ENCODE results near the gene ANTXR1.

ANTXR1 gene

DNA sequence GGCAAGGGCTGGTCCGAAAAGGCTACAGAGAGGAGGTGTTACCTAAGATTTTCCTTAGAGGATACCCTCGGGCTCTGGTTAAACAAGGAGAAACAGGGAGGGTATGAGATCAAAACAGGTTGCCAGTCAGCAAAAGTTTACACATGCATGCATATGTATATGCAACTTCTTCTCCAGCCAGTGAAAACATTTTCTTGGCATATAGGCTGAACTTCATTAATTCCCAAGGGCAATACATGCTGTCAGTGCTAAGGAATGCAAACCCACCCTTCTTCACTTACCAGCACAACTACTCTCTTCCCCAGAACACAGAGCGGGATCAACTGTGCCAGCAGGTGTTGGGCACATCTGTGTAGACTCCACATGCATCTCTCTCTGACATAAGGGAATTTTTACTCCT is 198.1 kb downstream of the ANTXR1 start:
- no peaks in the 10 kb centered on the region for H3K4me1 Mint-ChIP-seq
- no peak overlapping the region for H3K4me3 Mint-ChIP-seq
- H3K27me3 Mint-ChIP-seq: peaks cover 2% of the 10 kb centered on the region

DNA sequence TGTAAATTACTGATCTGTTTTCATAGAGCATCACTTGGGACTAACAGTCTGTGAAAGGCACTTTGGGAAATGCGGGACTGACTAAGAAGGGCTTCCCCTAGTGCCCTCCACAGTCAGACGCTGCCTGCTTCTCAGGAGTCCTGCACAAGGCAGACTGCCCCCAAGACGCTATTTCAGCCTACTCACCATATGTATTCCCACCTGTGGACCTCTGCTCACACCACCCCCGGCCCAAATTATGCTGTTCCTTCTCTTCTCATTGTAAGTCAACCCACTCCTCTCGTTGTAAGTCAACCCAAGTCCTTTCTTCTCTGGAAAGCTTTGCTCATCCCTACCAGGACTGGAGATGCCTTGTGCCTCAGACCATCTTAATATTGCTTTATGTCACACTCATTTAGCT is 198.7 kb downstream of the ANTXR1 start:
- Mint-ChIP-seq H3K4me3 (no peak overlapping the region), H3K27me3 (peaks cover 2% of the 10 kb centered on the region), H3K9me3 (no peaks in the 10 kb centered on the region), H3K27ac (no peak overlapping the region), H3K4me1 (no peaks in the 10 kb centered on the region), H3K36me3 (no peaks in the 10 kb centered on the region)

More for the DNA sequence above, 198.1 kb downstream of the ANTXR1 start:
- no peak overlapping the region for H3K27ac Mint-ChIP-seq
- H3K9me3 Mint-ChIP-seq: no peaks in the 10 kb centered on the region
- no peaks in the 10 kb centered on the region for H3K36me3 Mint-ChIP-seq

- Mint-ChIP-seq H3K4me3 (no peak overlapping the region), H3K27me3 (peaks cover 4% of the 10 kb centered on the region), H3K36me3 (no peaks in the 10 kb centered on the region), H3K9me3 (no peaks in the 10 kb centered on the region), H3K4me1 (no peaks in the 10 kb centered on the region), H3K27ac (no peak overlapping the region)
These were observed 199.5 kb downstream of the ANTXR1 start for GRCh38 chr2:69212238-69213028.

- Mint-ChIP-seq H3K4me3 (no peak overlapping the region), H3K27me3 (peaks cover 4% of the 10 kb centered on the region), H3K27ac (no peak overlapping the region), H3K9me3 (no peaks in the 10 kb centered on the region), H3K4me1 (no peaks in the 10 kb centered on the region), H3K36me3 (no peaks in the 10 kb centered on the region)
These were observed 200.2 kb downstream of the ANTXR1 start for GRCh38 chr2:69213201-69213600.

DNA sequence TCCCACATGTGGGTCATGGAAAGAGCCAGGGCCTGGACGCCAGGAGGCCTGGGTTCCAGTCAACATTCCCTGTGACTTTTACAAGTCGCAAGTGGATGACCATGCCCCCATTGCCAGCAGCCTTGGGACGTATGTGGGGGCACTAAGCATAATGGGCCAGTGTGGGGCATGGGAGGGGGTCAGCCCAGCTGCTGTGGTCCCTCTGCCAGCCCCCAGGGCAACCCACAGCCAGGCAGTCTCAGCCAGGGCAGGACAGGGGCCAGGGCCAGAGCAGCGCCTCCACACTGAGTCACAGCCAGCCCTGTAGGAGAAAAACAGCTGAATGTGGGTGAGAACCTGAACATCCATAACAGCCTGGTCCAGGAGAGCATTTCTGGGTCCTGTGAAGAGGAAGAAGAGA is 200.8 kb downstream of the ANTXR1 start:
- no peaks in the 10 kb centered on the region for H3K9me3 Mint-ChIP-seq
- no peak overlapping the region for H3K27ac Mint-ChIP-seq
- H3K36me3 Mint-ChIP-seq: no peaks in the 10 kb centered on the region
- H3K4me1 Mint-ChIP-seq: no peaks in the 10 kb centered on the region
- H3K27me3 Mint-ChIP-seq: peaks cover 4% of the 10 kb centered on the region
- no peak overlapping the region for H3K4me3 Mint-ChIP-seq

DNA sequence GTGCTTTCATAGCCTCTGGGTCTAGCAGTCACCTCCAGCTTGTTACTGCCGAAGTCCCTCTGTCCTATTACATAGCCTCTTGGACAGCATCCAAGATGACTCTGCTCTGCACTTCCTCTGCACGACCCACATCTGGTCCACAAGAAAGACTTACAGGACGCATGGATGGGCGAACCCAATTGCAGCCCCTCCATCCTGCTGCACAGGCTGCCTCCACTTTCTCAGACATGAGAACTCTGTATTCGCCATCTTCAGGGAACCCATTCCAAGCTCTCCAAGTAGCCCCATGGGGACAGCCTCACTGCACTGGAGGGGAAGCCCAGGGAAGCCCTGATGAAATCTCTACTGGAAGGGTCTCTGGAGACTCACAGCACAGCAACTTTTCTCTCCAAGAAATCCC is 201.9 kb downstream of the ANTXR1 start:
- Mint-ChIP-seq H3K27me3 (peaks cover 4% of the 10 kb centered on the region), H3K36me3 (no peaks in the 10 kb centered on the region), H3K27ac (no peak overlapping the region), H3K9me3 (no peaks in the 10 kb centered on the region), H3K4me1 (no peaks in the 10 kb centered on the region), H3K4me3 (no peak overlapping the region)

DNA sequence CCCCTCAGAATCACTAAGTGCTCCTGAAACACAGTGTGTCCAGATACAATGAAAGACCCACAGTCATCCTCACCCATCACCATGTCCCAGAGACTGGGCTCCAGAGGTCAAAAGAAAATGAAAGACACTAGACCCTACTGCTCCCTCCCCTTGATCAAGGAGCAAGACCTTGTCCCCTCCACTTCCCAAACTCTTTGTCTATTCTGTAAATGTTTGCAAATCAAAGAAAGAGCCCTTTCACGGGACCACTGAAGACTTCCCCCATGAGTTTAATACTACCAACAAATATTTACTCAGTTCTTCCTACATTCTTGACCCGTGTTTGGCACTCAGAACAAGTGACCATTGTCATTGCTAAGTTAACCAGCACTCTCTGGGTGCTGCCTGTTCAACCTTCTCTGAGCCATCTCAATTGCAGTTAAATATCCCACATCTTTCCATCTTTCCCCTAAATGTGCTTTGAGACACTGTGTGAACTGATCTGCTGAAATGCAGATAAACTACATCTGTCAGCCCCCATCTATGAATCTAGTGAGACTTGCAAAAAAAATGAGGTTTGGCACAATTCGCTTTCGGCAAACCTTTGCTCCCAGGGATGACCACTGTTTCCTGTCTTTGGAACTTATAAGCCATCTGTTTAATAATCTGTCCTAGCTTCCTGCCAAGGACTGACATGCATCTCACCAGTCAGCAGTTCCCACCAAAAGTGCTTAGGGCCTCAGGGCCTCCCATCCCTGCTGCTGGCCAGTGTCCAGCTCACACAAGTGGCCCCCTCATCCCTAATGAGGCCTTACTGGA is 203.8 kb downstream of the ANTXR1 start:
- no peak overlapping the region for H3K4me3 Mint-ChIP-seq
- H3K36me3 Mint-ChIP-seq: no peaks in the 10 kb centered on the region
- no peaks in the 10 kb centered on the region for H3K9me3 Mint-ChIP-seq
- no peak overlapping the region for H3K27ac Mint-ChIP-seq
- peaks cover 11% of the 10 kb centered on the region for H3K27me3 Mint-ChIP-seq
- no peaks in the 10 kb centered on the region for H3K4me1 Mint-ChIP-seq

DNA sequence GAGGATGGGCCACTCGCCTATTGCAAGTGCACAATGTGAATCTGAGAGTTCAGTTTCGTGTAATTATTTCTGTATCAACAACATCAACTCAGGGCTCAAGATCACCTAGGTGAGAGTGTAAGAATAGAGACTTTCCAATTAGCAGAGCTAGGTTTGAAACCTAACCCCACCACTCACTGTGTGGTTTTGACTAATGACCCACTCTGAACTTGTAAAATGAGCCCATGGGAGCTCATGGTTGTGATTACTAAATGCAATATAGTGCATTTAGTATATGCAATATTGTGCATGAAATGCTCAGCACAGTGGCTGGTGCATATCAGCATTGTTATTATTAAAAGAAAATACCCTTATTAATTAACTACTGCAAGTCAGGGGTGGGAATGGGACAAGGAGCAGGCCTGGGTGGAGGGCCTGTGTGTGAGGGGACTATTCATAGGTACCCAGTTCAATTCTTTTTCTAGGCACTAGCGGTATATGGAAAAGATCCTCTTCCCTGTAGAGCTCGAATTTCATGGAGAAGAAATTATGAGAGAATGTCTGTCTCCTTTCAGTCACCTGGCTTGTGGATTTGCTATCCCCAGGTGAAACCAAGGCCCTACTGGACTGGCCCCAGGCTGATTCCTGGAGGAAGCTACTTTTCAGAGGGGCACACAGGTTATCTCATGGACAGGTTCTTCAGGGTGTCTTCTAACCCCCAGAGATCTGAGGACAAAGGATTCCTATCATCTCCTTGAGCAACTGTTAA is 204.5 kb downstream of the ANTXR1 start:
- Mint-ChIP-seq H3K4me3 (no peak overlapping the region), H3K27me3 (peaks cover 16% of the 10 kb centered on the region), H3K27ac (no peak overlapping the region), H3K36me3 (no peaks in the 10 kb centered on the region), H3K4me1 (no peaks in the 10 kb centered on the region), H3K9me3 (no peaks in the 10 kb centered on the region)

GRCh38 chr2:69221512-69221911 is 208.5 kb downstream of the ANTXR1 start:
- H3K27me3 Mint-ChIP-seq: peaks cover 19% of the 10 kb centered on the region
- H3K4me3 Mint-ChIP-seq: no peak overlapping the region
- no peak overlapping the region for H3K27ac Mint-ChIP-seq

DNA sequence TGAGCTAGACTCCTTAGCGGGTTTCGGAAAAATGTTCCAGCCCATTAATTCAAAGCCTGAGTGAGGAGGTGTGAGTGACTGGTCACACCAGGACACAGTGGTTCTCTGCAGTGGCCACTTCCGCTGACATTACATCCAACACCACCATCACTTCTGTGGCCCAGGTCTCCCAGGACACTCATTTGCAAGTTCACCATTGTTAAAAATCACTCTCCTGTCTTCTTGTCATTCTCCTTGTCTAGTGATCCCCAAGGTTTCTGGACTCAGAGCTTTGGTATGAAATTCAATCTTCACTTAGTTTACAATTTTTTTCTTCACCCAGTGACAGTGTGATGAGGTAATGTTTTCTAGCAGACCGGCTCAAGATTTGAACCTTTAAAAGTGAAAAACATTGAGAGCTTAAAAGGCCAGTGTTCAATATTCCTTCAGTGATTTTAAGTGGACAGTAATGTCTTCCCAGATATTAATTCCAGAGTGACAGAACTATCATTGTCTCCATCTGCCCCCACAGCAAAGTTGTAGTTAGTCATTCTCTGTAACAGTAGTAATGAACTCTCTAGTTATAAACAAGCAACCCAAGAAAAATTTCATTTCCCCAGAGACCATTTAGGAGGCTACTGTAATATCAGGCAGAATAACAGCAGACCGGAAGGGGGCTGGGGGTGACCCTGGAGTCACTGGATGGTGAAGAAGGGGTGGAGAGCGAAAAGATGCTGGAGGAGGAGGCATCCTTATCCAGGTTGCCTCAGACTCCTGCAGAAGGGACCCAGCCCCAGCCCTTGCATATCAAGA is 209.2 kb downstream of the ANTXR1 start:
- Mint-ChIP-seq H3K27me3 (peaks cover 18% of the 10 kb centered on the region), H3K4me1 (no peaks in the 10 kb centered on the region), H3K4me3 (no peak overlapping the region), H3K9me3 (no peaks in the 10 kb centered on the region), H3K27ac (no peak overlapping the region), H3K36me3 (no peaks in the 10 kb centered on the region)

More at GRCh38 chr2:69221512-69221911, 208.5 kb downstream of the ANTXR1 start:
- Mint-ChIP-seq H3K4me1 (no peaks in the 10 kb centered on the region), H3K36me3 (no peaks in the 10 kb centered on the region), H3K9me3 (no peaks in the 10 kb centered on the region)

GRCh38 chr2:69222953-69223658 is 210.1 kb downstream of the ANTXR1 start:
- H3K27ac Mint-ChIP-seq: no peak overlapping the region
- H3K4me1 Mint-ChIP-seq: no peaks in the 10 kb centered on the region
- H3K4me3 Mint-ChIP-seq: no peak overlapping the region
- H3K9me3 Mint-ChIP-seq: no peaks in the 10 kb centered on the region
- peaks cover 19% of the 10 kb centered on the region for H3K27me3 Mint-ChIP-seq
- no peaks in the 10 kb centered on the region for H3K36me3 Mint-ChIP-seq

- peaks cover 19% of the 10 kb centered on the region for H3K27me3 Mint-ChIP-seq
- H3K36me3 Mint-ChIP-seq: no peaks in the 10 kb centered on the region
These were observed 211.0 kb downstream of the ANTXR1 start for GRCh38 chr2:69223759-69224511.

GRCh38 chr2:69224512-69224837 is 211.5 kb downstream of the ANTXR1 start:
- H3K36me3 Mint-ChIP-seq: no peaks in the 10 kb centered on the region
- no peak overlapping the region for H3K27ac Mint-ChIP-seq
- peaks cover 19% of the 10 kb centered on the region for H3K27me3 Mint-ChIP-seq
- no peaks in the 10 kb centered on the region for H3K4me1 Mint-ChIP-seq
- no peaks in the 10 kb centered on the region for H3K9me3 Mint-ChIP-seq
- H3K4me3 Mint-ChIP-seq: no peak overlapping the region

More at GRCh38 chr2:69223759-69224511, 211.0 kb downstream of the ANTXR1 start:
- H3K4me3 Mint-ChIP-seq: no peak overlapping the region
- no peaks in the 10 kb centered on the region for H3K9me3 Mint-ChIP-seq
- H3K27ac Mint-ChIP-seq: no peak overlapping the region
- no peaks in the 10 kb centered on the region for H3K4me1 Mint-ChIP-seq

GRCh38 chr2:69225933-69226332 is 213.0 kb downstream of the ANTXR1 start:
- Mint-ChIP-seq H3K36me3 (no peaks in the 10 kb centered on the region), H3K9me3 (no peaks in the 10 kb centered on the region), H3K4me1 (no peaks in the 10 kb centered on the region), H3K27ac (no peak overlapping the region), H3K4me3 (no peak overlapping the region), H3K27me3 (peaks cover 20% of the 10 kb centered on the region)

Measured in activated naive CD4-positive, alpha-beta T cell treated with anti-CD3 and anti-CD28 coated beads, Interleukin-2, amount 50 U/mL, for 24 hours (primary cell).